GM21723 (cell line): ENCODE measurements around the gene PRORP.
"Not testable (repeated sequence)": the region's sequence is repeated elsewhere in the genome, so short reads cannot be mapped to it uniquely, and the experiment has no call there.

Source experiments
- ATAC-seq: cut with Tn5 transposase; IDR thresholded peaks from one replicate; pipeline ENCODE4 v1.9.1; 2021; ENCODE audit warnings: mild to moderate bottlenecking, moderate library complexity; ENCODE audit not compliant: unreplicated experiment

PRORP gene

GRCh38 chr14:35134329-35135123 lies 12.2 kb downstream of the PRORP start:
- ATAC-seq, result no peak

GRCh38 chr14:35138585-35138984 lies 16.2 kb downstream of the PRORP start:
- no peak for ATAC-seq

- ATAC-seq, result no peak
Observed at GRCh38 chr14:35140718-35141581, 18.6 kb downstream of the PRORP start.

GRCh38 chr14:35144029-35144428 lies 21.7 kb downstream of the PRORP start:
- ATAC-seq, result no peak

GRCh38 chr14:35146711-35147149 lies 24.4 kb downstream of the PRORP start:
- ATAC-seq, result no peak

GRCh38 chr14:35147186-35147585 lies 24.8 kb downstream of the PRORP start:
- ATAC-seq, result no peak

- ATAC-seq, result no peak
Observed at GRCh38 chr14:35147711-35148110, 25.4 kb downstream of the PRORP start.

- ATAC-seq, result no peak
Observed at GRCh38 chr14:35149239-35149638, 26.9 kb downstream of the PRORP start.

- not testable (repeated sequence) for ATAC-seq
Observed at GRCh38 chr14:35152531-35152930, 30.2 kb downstream of the PRORP start.

- no peak for ATAC-seq
Observed at GRCh38 chr14:35154016-35154415, 31.7 kb downstream of the PRORP start.

GRCh38 chr14:35155962-35156361 lies 33.6 kb downstream of the PRORP start:
- ATAC-seq, result no peak

- ATAC-seq, result no peak
Observed at GRCh38 chr14:35158491-35158890, 36.1 kb downstream of the PRORP start.

GRCh38 chr14:35158951-35159653 lies 36.8 kb downstream of the PRORP start:
- no peak for ATAC-seq

- ATAC-seq, result no peak
Observed at GRCh38 chr14:35159742-35160409, 37.5 kb downstream of the PRORP start.

GRCh38 chr14:35161231-35161630 lies 38.9 kb downstream of the PRORP start:
- ATAC-seq, result no peak

- ATAC-seq, result no peak
Observed at GRCh38 chr14:35163384-35163783, 41.0 kb downstream of the PRORP start.

- ATAC-seq, result no peak
Observed at GRCh38 chr14:35164849-35165248, 42.5 kb downstream of the PRORP start.

GRCh38 chr14:35167496-35167895 lies 45.1 kb downstream of the PRORP start:
- no peak for ATAC-seq
